ENCODE measurements around the gene MAP3K9.
"Not testable (repeated sequence)": the region's sequence is repeated elsewhere in the genome, so short reads cannot be mapped to it uniquely, and the experiment has no call there.

MAP3K9 gene

GRCh38 chr14:70704960-70705359 lies 104.4 kb downstream of the MAP3K9 start:
- H3K27me3 ChIP-seq (ENCODE audit: low read length) = no peaks in the 10 kb centered on the region
- H3K9me3 ChIP-seq (ENCODE audit: insufficient read depth, low read length) = no peaks in the 10 kb centered on the region
- H4K20me1 ChIP-seq (ENCODE audit: low read depth, low read length) = no peaks in the 10 kb centered on the region
- H3K36me3 ChIP-seq (ENCODE audit: low read length) = no peaks in the 10 kb centered on the region
- H3K9ac ChIP-seq (ENCODE audit: low read length) = no peak overlapping the region
- TF ChIP-seq EZH2phosphoT487 (conservative IDR thresholded peaks at IDR 0.05; ENCODE audit: low read length) (no peak), CTCF (IDR thresholded peaks at IDR 0.05; ENCODE audit: insufficient read depth, low read length, poor library complexity, severe bottlenecking) (no peak)
- H3K4me2 ChIP-seq (ENCODE audit: low read depth, low read length, poor library complexity, severe bottlenecking) = no peak overlapping the region
- no peak overlapping the region for H3K27ac ChIP-seq (ENCODE audit: low read depth, low read length)
- no peaks in the 10 kb centered on the region for H3K79me2 ChIP-seq (ENCODE audit: insufficient read depth, low read length)
- no peak overlapping the region for H2AFZ ChIP-seq (ENCODE audit: low read depth, low read length, severe bottlenecking)
- H3K4me3 ChIP-seq (ENCODE audit: insufficient read depth, low read length, poor library complexity, severe bottlenecking) = no peak overlapping the region
- H3K9me2 ChIP-seq (replicated peaks; ENCODE audit: insufficient read depth, low read length) = no peaks in the 10 kb centered on the region
- no peaks in the 10 kb centered on the region for H3F3A ChIP-seq (ENCODE audit: insufficient read depth)

GRCh38 chr14:70703621-70704168 lies 105.6 kb downstream of the MAP3K9 start:
- not testable (repeated sequence) for H3K36me3 ChIP-seq (ENCODE audit: low read length); H3F3A ChIP-seq (ENCODE audit: insufficient read depth); H3K27me3 ChIP-seq (ENCODE audit: low read length); H3K9me2 ChIP-seq (replicated peaks; ENCODE audit: insufficient read depth, low read length); H3K9ac ChIP-seq (ENCODE audit: low read length); H3K4me2 ChIP-seq (ENCODE audit: low read depth, low read length, poor library complexity, severe bottlenecking); H3K27ac ChIP-seq (ENCODE audit: low read depth, low read length); H3K4me3 ChIP-seq (ENCODE audit: insufficient read depth, low read length, poor library complexity, severe bottlenecking); H3K9me3 ChIP-seq (ENCODE audit: insufficient read depth, low read length); H4K20me1 ChIP-seq (ENCODE audit: low read depth, low read length); H2AFZ ChIP-seq (ENCODE audit: low read depth, low read length, severe bottlenecking); H3K79me2 ChIP-seq (ENCODE audit: insufficient read depth, low read length)

- TF ChIP-seq EZH2phosphoT487 (conservative IDR thresholded peaks at IDR 0.05; ENCODE audit: low read length) (no peak), CTCF (IDR thresholded peaks at IDR 0.05; ENCODE audit: insufficient read depth, low read length, poor library complexity, severe bottlenecking) (no peak)
These were observed 107.2 kb downstream of the MAP3K9 start for GRCh38 chr14:70702161-70702560.

DNA sequence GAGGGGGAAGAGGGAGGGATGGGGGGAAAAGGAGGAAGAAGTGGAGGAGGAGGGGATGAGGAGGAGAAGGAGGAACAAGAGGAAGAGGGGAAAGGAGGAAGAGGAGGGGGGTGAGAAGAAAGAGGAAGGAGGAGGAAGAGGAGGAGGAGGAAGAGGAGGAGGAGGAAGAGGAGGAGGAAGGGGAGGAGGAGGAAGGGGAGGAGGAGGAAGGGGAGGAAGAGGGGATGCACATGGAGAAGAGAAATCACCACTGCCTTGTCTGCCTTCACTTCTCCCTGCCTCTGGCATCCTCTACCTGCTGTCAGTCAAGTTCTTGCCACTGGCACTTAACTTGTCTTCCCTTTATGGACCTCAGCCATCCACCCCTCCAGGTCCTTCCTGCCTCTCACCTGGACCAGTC lies 107.7 kb downstream of the MAP3K9 start:
- no peaks in the 10 kb centered on the region for H3K9me3 ChIP-seq (ENCODE audit: insufficient read depth, low read length)
- TF ChIP-seq EZH2phosphoT487 (conservative IDR thresholded peaks at IDR 0.05; ENCODE audit: low read length) (no peak), CTCF (IDR thresholded peaks at IDR 0.05; ENCODE audit: insufficient read depth, low read length, poor library complexity, severe bottlenecking) (no peak)

More at GRCh38 chr14:70702161-70702560, 107.2 kb downstream of the MAP3K9 start:
- Histone ChIP-seq H3K9ac (ENCODE audit: low read length) (no peak overlapping the region), H3K9me3 (ENCODE audit: insufficient read depth, low read length) (no peaks in the 10 kb centered on the region), H2AFZ (ENCODE audit: low read depth, low read length, severe bottlenecking) (no peak overlapping the region), H3K27me3 (ENCODE audit: low read length) (no peaks in the 10 kb centered on the region), H3K9me2 (replicated peaks; ENCODE audit: insufficient read depth, low read length) (no peaks in the 10 kb centered on the region), H4K20me1 (ENCODE audit: low read depth, low read length) (no peaks in the 10 kb centered on the region), H3K36me3 (ENCODE audit: low read length) (no peaks in the 10 kb centered on the region), H3K4me2 (ENCODE audit: low read depth, low read length, poor library complexity, severe bottlenecking) (no peak overlapping the region), H3F3A (ENCODE audit: insufficient read depth) (no peaks in the 10 kb centered on the region), H3K79me2 (ENCODE audit: insufficient read depth, low read length) (no peaks in the 10 kb centered on the region), H3K27ac (ENCODE audit: low read depth, low read length) (no peak overlapping the region), H3K4me3 (ENCODE audit: insufficient read depth, low read length, poor library complexity, severe bottlenecking) (no peak overlapping the region)

More for the DNA sequence above, 107.7 kb downstream of the MAP3K9 start:
- H3K27me3 ChIP-seq (ENCODE audit: low read length) = no peaks in the 10 kb centered on the region
- no peak overlapping the region for H3K4me2 ChIP-seq (ENCODE audit: low read depth, low read length, poor library complexity, severe bottlenecking)
- H3K4me3 ChIP-seq (ENCODE audit: insufficient read depth, low read length, poor library complexity, severe bottlenecking) = no peak overlapping the region
- H3K9me2 ChIP-seq (replicated peaks; ENCODE audit: insufficient read depth, low read length) = no peaks in the 10 kb centered on the region
- no peak overlapping the region for H3K27ac ChIP-seq (ENCODE audit: low read depth, low read length)
- H2AFZ ChIP-seq (ENCODE audit: low read depth, low read length, severe bottlenecking) = no peak overlapping the region
- no peak overlapping the region for H3K9ac ChIP-seq (ENCODE audit: low read length)
- no peaks in the 10 kb centered on the region for H3F3A ChIP-seq (ENCODE audit: insufficient read depth)
- no peaks in the 10 kb centered on the region for H3K36me3 ChIP-seq (ENCODE audit: low read length)
- H4K20me1 ChIP-seq (ENCODE audit: low read depth, low read length) = no peaks in the 10 kb centered on the region
- no peaks in the 10 kb centered on the region for H3K79me2 ChIP-seq (ENCODE audit: insufficient read depth, low read length)
